Stimulated activated CD4-positive, alpha-beta T cell treated with anti-CD3 and anti-CD28 coated beads, Interleukin-1b, Interleukin-23, amount 100 ng/mL, for 4 hours (primary cell): Measurements from ENCODE around the gene DUSP22.
"Not testable (repeated sequence)": the region's sequence is repeated elsewhere in the genome, so short reads cannot be mapped to it uniquely, and the experiment has no call there.

Experiments used
- DNase-seq, 2 donors: peaks; one replicate each; pipeline ENCODE4 v3.0.0-alpha.2; 2020; ENCODE audit warnings: low read depth in 2 of 2

The DUSP22 gene

GRCh38 chr6:291697-292505 lies at the start of gene DUSP22:
DUSP22 (plus strand) TSS chr6:292487; CDS start chr6:292540, 53 bp downstream.
- DNase-seq, result peak; percentile 68 to 78

- DNase-seq, result no peak
These were observed 45.9 kb upstream of the DUSP22 start for GRCh38 chr6:246352-246751.

- no peak for DNase-seq
These were observed 44.9 kb upstream of the DUSP22 start for GRCh38 chr6:247351-247750.

GRCh38 chr6:248046-248445 lies 44.2 kb upstream of the DUSP22 start:
- DNase-seq, result not testable (repeated sequence)

- no peak for DNase-seq
These were observed 41.6 kb upstream of the DUSP22 start for GRCh38 chr6:250676-251075.

- DNase-seq, result no peak
These were observed 40.4 kb upstream of the DUSP22 start for GRCh38 chr6:251920-252319.

- no peak for DNase-seq
These were observed 39.3 kb upstream of the DUSP22 start for GRCh38 chr6:252775-253535.

- DNase-seq, result no peak
These were observed 38.3 kb upstream of the DUSP22 start for GRCh38 chr6:254016-254415.

GRCh38 chr6:255041-255750 lies 37.1 kb upstream of the DUSP22 start:
- no peak for DNase-seq

- DNase-seq, result no peak
These were observed 36.6 kb upstream of the DUSP22 start for GRCh38 chr6:255751-256083.

GRCh38 chr6:256169-256568 lies 36.1 kb upstream of the DUSP22 start:
- no peak for DNase-seq

GRCh38 chr6:257031-257725 lies 35.1 kb upstream of the DUSP22 start:
- no peak for DNase-seq

GRCh38 chr6:257774-258173 lies 34.5 kb upstream of the DUSP22 start:
- DNase-seq, result no peak

- no peak for DNase-seq
These were observed 33.0 kb upstream of the DUSP22 start for GRCh38 chr6:259316-259715.

GRCh38 chr6:259901-260508 lies 32.3 kb upstream of the DUSP22 start:
- DNase-seq, result no peak

GRCh38 chr6:264626-265025 lies 27.7 kb upstream of the DUSP22 start:
- no peak for DNase-seq

- no peak for DNase-seq
These were observed 23.8 kb upstream of the DUSP22 start for GRCh38 chr6:268394-268935.

GRCh38 chr6:273551-274058 lies 18.7 kb upstream of the DUSP22 start:
- DNase-seq, result no peak

- DNase-seq, result no peak
These were observed 14.5 kb upstream of the DUSP22 start for GRCh38 chr6:277746-278145.

GRCh38 chr6:278494-278893 lies 13.8 kb upstream of the DUSP22 start:
- DNase-seq, result no peak
